ENCODE data around the gene DDX41. TPM values are rescaled to one million over a fixed set of nuclear protein-coding genes. Genes with fewer than 3 reads are reported as not detected.
"Not testable (repeated sequence)": the region's sequence is repeated elsewhere in the genome, so short reads cannot be mapped to it uniquely, and the experiment has no call there.

Gene DDX41
- total RNA-seq, 4 donors from 2014 or later = 85.3 to 139 (median 105) TPM

GRCh38 chr5:177537389-177538361 is 20.9 kb upstream of the DDX41 start:
- Histone ChIP-seq H3K27me3 (no peaks in the 10 kb centered on the region), H3K4me3 (no peak overlapping the region), H3K27ac (peak overlapping the region in 3 of 4 donors; percentile 52 to 71 (median 71)), H3K9me3 (no peaks in the 10 kb centered on the region), H3K36me3 (peaks cover 0 to 48% (median 16%) of the 10 kb centered on the region in 3 donors), H3K4me1 (peaks cover 0 to 46% (median 22%) of the 10 kb centered on the region in 4 donors)
- no peak for DNase-seq (ENCODE audit: low spot score in 2 of 2)
- WGBS, 2 donors = 30 to 36% methylated on average over 15 of the region's 15 CpGs
- no peak for TF ChIP-seq CTCF (IDR thresholded peaks at IDR 0.05)
- no peak for TF ChIP-seq POLR2A (IDR thresholded peaks at IDR 0.05)
- no peak for TF ChIP-seq EP300 (IDR thresholded peaks at IDR 0.05)

- Histone ChIP-seq H3K9me3 (no peaks in the 10 kb centered on the region), H3K4me1 (peaks cover 0 to 46% (median 22%) of the 10 kb centered on the region in 4 donors), H3K36me3 (peaks cover 0 to 61% (median 16%) of the 10 kb centered on the region in 3 donors), H3K4me3 (no peak overlapping the region), H3K27ac (peak overlapping the region in 3 of 4 donors; percentile 2 to 71 (median 71)), H3K27me3 (no peaks in the 10 kb centered on the region)
- no peak for DNase-seq (ENCODE audit: low spot score in 2 of 2)
- TF ChIP-seq EP300 (IDR thresholded peaks at IDR 0.05) (no peak), CTCF (IDR thresholded peaks at IDR 0.05) (no peak), POLR2A (IDR thresholded peaks at IDR 0.05) (no peak)
- WGBS, 2 donors = 90 to 97% methylated on average over 10 of the region's 10 CpGs
Measured at GRCh38 chr5:177536386-177536785, 19.6 kb upstream of the DDX41 start.

GRCh38 chr5:177535125-177535524 is 18.4 kb upstream of the DDX41 start:
- Histone ChIP-seq H3K9me3 (no peaks in the 10 kb centered on the region), H3K27me3 (no peaks in the 10 kb centered on the region), H3K4me3 (no peak overlapping the region), H3K27ac (no peak overlapping the region), H3K36me3 (peaks cover 0 to 73% (median 24%) of the 10 kb centered on the region in 3 donors), H3K4me1 (peaks cover 0 to 42% (median 22%) of the 10 kb centered on the region in 4 donors)
- no peak for DNase-seq (ENCODE audit: low spot score in 2 of 2)
- 84 to 87% methylated on average over 7 of the region's 7 CpGs for WGBS, 2 donors
- TF ChIP-seq EP300 (IDR thresholded peaks at IDR 0.05) = no peak
- no peak for TF ChIP-seq CTCF (IDR thresholded peaks at IDR 0.05)
- TF ChIP-seq POLR2A (IDR thresholded peaks at IDR 0.05) = no peak

- Histone ChIP-seq H3K4me1 (peaks cover 0 to 35% (median 19%) of the 10 kb centered on the region in 4 donors), H3K36me3 (peaks cover 0 to 80% (median 31%) of the 10 kb centered on the region in 3 donors)
- H3K27me3 ChIP-seq; H3K27ac ChIP-seq; H3K4me3 ChIP-seq; DNase-seq (ENCODE audit: low spot score in 2 of 2); H3K9me3 ChIP-seq: not testable (repeated sequence)
- 95 to 96% methylated on average over 7 of the region's 7 CpGs for WGBS, 2 donors
Measured at GRCh38 chr5:177534433-177534832, 17.7 kb upstream of the DDX41 start.

GRCh38 chr5:177531209-177531940 is 14.6 kb upstream of the DDX41 start:
- H3K27ac ChIP-seq = no peak overlapping the region
- no peak for DNase-seq (ENCODE audit: low spot score in 2 of 2)
- peaks cover 0 to 87% (median 43%) of the 10 kb centered on the region in 3 donors for H3K36me3 ChIP-seq
- TF ChIP-seq POLR2A (IDR thresholded peaks at IDR 0.05) (no peak), EP300 (IDR thresholded peaks at IDR 0.05) (no peak), CTCF (IDR thresholded peaks at IDR 0.05) (no peak)
- no peaks in the 10 kb centered on the region for H3K27me3 ChIP-seq
- WGBS, 2 donors = 89 to 93% methylated on average over 27 of the region's 27 CpGs
- H3K4me1 ChIP-seq = peaks cover 0 to 5% (median under 1%) of the 10 kb centered on the region in 4 donors
- no peaks in the 10 kb centered on the region for H3K9me3 ChIP-seq
- no peak overlapping the region for H3K4me3 ChIP-seq

Measured in tibial nerve (tissue), 4 donors.